ENCODE measurements around the gene ATF7. TPM values are rescaled to one million over a fixed set of nuclear protein-coding genes. Genes with fewer than 3 reads are reported as not detected.

Gene ATF7
- total and polyA plus RNA-seq, 2 of the 13 experiments (the other 11 are each of a cell fraction or from before 2014, with no cell fraction given), result 9.6 to 16.2 TPM

DNA sequence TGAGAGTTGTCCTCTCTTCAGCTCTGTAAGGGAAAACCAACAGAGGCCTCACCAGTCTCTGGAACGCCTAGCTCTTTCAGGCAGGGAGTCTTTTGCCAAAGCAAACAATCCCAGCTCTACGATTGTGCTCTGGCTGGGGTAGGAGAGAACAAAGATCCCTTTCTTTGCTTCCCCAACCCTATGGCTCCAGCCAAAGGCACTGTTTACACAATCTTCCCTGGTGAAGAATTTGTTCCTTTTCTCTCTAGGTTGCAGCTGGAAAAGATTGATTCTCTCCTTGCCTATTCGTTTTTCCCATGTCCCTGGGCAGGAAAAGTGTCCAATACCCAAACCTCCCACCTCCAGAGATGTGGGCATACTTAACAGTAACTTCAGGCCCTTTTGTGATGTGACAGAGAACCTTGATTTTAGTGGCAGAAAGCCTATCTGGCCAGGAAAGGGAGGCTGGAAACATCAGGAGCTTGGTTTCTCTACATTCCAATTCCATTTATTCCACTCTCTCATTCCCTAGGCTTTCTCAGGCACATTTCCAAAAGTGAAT, 32.9 kb upstream of the ATF7 start:
- 5% methylated on average over 2 of the region's 3 CpGs for WGBS (ENCODE audit: low lambda C conversion rate)
- Histone ChIP-seq H3K36me3 (replicated peaks in 1 of 2; ENCODE audit: control insufficient read depth in 1 of 2, insufficient read depth in 2 of 2, low read length in 2 of 2) (no peaks in the 10 kb centered on the region), H3K79me2 (ENCODE audit: insufficient read depth, low read length) (no peaks in the 10 kb centered on the region), H2AFZ (ENCODE audit: low read length) (peak overlapping the region; percentile 68), H3K9me3 (ENCODE audit: low read length) (no peaks in the 10 kb centered on the region), H3K27me3 (ENCODE audit: control insufficient read depth in 1 of 2, insufficient read depth in 2 of 2, low read length in 2 of 2) (no peaks in the 10 kb centered on the region), H3K9ac (ENCODE audit: insufficient read depth, low read depth, low read length) (peak overlapping the region; percentile 68), H3K4me1 (ENCODE audit: insufficient read depth, low read length) (peaks cover 45% of the 10 kb centered on the region), H3K27ac (ENCODE audit: extremely low read length, insufficient read depth, low read length) (peak overlapping the region; percentile 96), H4K20me1 (ENCODE audit: insufficient read depth, low read length) (no peaks in the 10 kb centered on the region), H3K4me2 (ENCODE audit: low read depth, low read length) (peak overlapping the region; percentile 96), H3K4me3 (replicated peaks in 1 of 3; ENCODE audit: insufficient read depth in 1 of 3, low read depth in 2 of 3, low read length in 3 of 3) (peak overlapping the region; percentile 48 to 62 (median 58); a peak in 5 of 6 replicates)
- peak; percentile 96 for DNase-seq (ENCODE audit: low spot score)
- in situ Hi-C loops (cut with HindIII; ENCODE audit: extremely low pct_ligation_motif_present, low pct_unique_long_range_greater_than_20kb) (no loop called here), intact Hi-C loops (cut with micrococcal nuclease; ENCODE audit: unreplicated experiment) (loop anchor here (5.0 kb wide), 2 partner anchors 37 to 117 kb away; no protein-coding TSS in a partner anchor)
- no TSS peak for BruUV-seq (replicated peaks)
- ChIA-PET CTCF (ENCODE audit: low intra/inter-chr PET ratio, low total read pairs) (interaction anchor here (1.0 kb wide), 1 partner anchor 17 kb away, joined by 5 read pairs; the partner anchor contains the start of gene ATP5MC2), POLR2A (interaction anchor here (0.7 to 4.2 kb wide), 16 partner anchors 8 to 621 kb away, joined by 3 to 61 read pairs (median 11); partner anchors contain the start of genes ATF7, ATP5MC2, CBX5 and PRR13)
- ATAC-seq, result peak; percentile 99
- peak; percentile 99 for FAIRE-seq
- TF ChIP-seq DZIP1 (CRISPR knock-in tag; IDR thresholded peaks at IDR 0.05), result no peak
- no peak for TF ChIP-seq AHR (CRISPR knock-in tag; IDR thresholded peaks at IDR 0.05)
- no peak for TF ChIP-seq LCORL (IDR thresholded peaks at IDR 0.05)
- TF ChIP-seq LCORL (CRISPR knock-in tag; IDR thresholded peaks at IDR 0.05), result peak; percentile 68; the same call in 1 of the 2 replicates
- TF ChIP-seq ZNF605 (CRISPR knock-in tag; IDR thresholded peaks at IDR 0.05), result peak; percentile 70
- TF ChIP-seq ZFP62 (CRISPR knock-in tag; IDR thresholded peaks at IDR 0.05), result no peak
- TF ChIP-seq, protein P1, sequence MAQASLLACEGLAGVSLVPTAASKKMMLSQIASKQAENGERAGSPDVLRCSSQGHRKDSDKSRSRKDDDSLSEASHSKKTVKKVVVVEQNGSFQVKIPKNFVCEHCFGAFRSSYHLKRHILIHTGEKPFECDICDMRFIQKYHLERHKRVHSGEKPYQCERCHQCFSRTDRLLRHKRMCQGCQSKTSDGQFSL (CRISPR knock-in tag; IDR thresholded peaks at IDR 0.05), result no peak
- TF ChIP-seq ZNF282 (IDR thresholded peaks at IDR 0.05; ENCODE audit: partially characterized antibody), result no peak
- TF ChIP-seq TOPORS (CRISPR knock-in tag; IDR thresholded peaks at IDR 0.05), result no peak
- 0 out of 2 replicates have a peak, but pooled peaks have one; percentile 36 for TF ChIP-seq PHF8 (CRISPR knock-in tag; IDR thresholded peaks at IDR 0.05)
- TF ChIP-seq GZF1 (CRISPR knock-in tag; IDR thresholded peaks at IDR 0.05), result no peak
- no peak for TF ChIP-seq ZFYVE20 (CRISPR knock-in tag; IDR thresholded peaks at IDR 0.05; ENCODE audit: borderline replicate concordance, low read depth)
- TF ChIP-seq ZNF557 (CRISPR knock-in tag; IDR thresholded peaks at IDR 0.05), result no peak
- no peak for TF ChIP-seq SIN3B (IDR thresholded peaks at IDR 0.05; ENCODE audit: low read length)
- peak; percentile 66 for TF ChIP-seq KAT8 (CRISPR knock-in tag; IDR thresholded peaks at IDR 0.05)
- no peak for TF ChIP-seq KDM1A (CRISPR knock-in tag; IDR thresholded peaks at IDR 0.05)
- TF ChIP-seq EEA1 (CRISPR knock-in tag; IDR thresholded peaks at IDR 0.05; ENCODE audit: borderline replicate concordance), result no peak
- TF ChIP-seq FOXP4 (CRISPR knock-in tag; IDR thresholded peaks at IDR 0.05), result peak; percentile 46; the same call in 1 of the 2 replicates
- TF ChIP-seq ZNF773 (CRISPR knock-in tag; IDR thresholded peaks at IDR 0.05; ENCODE audit: borderline replicate concordance), result no peak
- TF ChIP-seq, protein P2, sequence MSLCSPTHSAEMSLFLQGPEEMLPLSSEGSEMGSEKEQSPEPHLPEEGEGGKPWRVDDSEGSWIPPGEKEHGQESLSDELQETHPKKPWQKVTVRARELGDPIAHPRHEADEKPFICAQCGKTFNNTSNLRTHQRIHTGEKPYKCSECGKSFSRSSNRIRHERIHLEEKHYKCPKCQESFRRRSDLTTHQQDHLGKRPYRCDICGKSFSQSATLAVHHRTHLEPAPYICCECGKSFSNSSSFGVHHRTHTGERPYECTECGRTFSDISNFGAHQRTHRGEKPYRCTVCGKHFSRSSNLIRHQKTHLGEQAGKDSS (CRISPR knock-in tag; IDR thresholded peaks at IDR 0.05; ENCODE audit: borderline replicate concordance, low read depth), result no peak
- TF ChIP-seq SAFB2 (CRISPR knock-in tag; IDR thresholded peaks at IDR 0.05; ENCODE audit: borderline replicate concordance, low read depth), result no peak

All from HepG2 (cell line).